NCI-H748 (cell line): ENCODE data around the gene SMARCA4.

ENCODE experiments used
- DNase-seq: peaks from one replicate; lab custom pipeline; 2025; ENCODE audit not compliant: unreplicated experiment; lab: John Stamatoyannopoulos, UW

SMARCA4 gene

GRCh38 chr19:11007962-11008532 lies 47.2 kb downstream of the SMARCA4 start:
- no peak for DNase-seq

GRCh38 chr19:11010041-11010440 lies 49.2 kb downstream of the SMARCA4 start:
- DNase-seq, result no peak

DNA sequence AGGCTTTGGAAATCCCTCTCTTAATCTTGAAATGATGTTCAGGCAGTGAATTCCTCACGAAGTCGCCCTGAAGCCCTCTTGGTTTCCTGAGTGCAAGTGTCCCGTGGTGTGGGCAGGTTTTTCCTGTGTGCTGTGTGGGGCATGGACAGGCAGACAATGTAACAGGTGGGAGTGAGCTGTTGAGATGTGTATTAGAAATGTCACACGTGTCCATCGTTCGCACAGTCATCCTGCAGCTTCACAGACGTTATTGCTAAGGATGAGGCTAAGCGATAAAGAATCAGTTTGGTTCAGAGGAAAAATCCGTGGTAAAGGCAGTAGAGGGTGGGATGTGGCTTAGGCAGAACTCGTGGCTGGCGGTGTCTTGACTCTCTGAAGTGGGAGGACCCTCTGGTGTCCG lies 51.7 kb downstream of the SMARCA4 start:
- no peak for DNase-seq

GRCh38 chr19:11013771-11014170 lies 52.9 kb downstream of the SMARCA4 start:
- no peak for DNase-seq

- no peak for DNase-seq
Observed at GRCh38 chr19:11014403-11014911, 53.6 kb downstream of the SMARCA4 start.

GRCh38 chr19:11016631-11017030 lies 55.8 kb downstream of the SMARCA4 start:
- DNase-seq, result no peak

DNA sequence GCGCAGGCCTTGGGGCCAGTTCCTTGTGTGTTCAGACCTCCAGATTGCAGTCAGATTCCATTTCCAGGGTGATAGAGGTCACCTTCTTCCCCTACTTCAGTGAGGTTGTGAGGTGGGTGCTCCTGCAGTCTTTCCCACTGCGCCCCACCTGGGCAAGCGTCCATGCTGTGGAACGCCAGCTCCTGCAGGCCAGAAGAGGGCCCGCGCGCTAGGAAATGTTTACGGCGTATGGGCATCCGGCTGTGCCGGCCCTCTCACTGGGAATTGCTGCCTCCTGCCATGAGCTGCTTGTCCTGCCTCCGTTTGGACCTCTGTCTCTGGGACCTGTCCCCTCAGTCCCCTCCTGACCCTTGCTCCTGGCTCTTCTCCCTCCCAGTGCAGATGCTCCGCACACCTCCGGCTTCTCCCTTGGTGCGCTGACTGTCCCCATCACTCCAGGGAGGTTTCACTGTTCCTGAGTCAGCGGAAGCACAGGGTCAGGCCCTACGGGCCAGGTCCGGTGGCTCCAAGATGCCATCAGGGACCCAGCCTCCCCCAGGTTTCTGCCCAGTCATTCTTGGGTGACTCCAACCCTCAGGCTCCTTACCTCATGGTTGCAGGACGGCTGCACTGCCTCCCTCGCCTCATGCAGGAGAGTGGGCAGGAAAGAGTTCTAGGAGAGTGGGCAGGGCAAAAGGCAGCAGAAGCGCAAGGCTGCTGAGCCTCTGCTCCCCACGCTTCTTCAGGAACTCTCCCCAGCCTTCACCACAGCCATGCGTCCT lies 56.6 kb downstream of the SMARCA4 start:
- DNase-seq, result no peak

DNA sequence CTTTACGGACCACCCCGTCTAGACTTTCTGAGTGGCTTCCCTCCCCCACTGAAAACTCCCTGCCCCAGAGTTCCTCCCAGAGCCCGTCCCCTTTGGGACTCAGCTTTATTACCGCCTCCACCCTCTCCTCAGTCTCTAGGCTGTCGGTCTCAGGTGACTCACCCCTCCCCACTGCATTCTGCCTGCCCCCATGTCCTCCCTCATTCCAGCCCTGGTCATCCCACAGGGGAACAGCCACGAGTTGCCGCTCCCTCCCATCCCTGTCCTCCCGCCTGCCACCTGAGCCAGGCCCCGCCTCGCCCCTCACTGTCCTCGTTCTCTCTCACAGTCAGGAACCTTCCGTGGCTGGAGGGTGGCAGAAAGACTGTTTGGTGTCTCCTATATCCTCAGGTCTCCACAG lies 57.3 kb downstream of the SMARCA4 start:
- no peak for DNase-seq

- DNase-seq, result no peak
Observed at GRCh38 chr19:11018763-11019162, 57.9 kb downstream of the SMARCA4 start.

- no peak for DNase-seq
Observed at GRCh38 chr19:11019262-11019661, 58.4 kb downstream of the SMARCA4 start.

DNA sequence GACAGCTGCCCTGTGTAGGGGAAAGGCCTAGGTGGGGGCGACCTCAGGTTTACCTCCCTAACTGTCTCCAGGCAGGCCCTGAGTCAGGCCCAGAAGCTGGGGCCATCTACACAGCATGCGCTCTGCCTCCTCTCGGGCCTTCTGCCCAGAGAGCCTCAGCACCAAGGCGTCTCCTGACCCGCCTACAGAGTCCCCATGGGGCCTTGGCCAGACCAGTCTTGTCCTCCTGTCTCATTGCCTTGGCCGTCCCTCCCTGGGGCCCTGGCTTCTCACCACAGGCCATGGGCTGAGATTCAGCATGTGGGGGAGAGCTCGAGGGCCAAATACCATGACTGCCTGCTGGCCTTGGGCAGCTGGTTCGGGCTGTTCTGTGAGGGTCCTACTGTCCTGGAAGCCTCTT lies 59.0 kb downstream of the SMARCA4 start:
- no peak for DNase-seq

- DNase-seq, result no peak
Observed at GRCh38 chr19:11020423-11020822, 59.6 kb downstream of the SMARCA4 start.

DNA sequence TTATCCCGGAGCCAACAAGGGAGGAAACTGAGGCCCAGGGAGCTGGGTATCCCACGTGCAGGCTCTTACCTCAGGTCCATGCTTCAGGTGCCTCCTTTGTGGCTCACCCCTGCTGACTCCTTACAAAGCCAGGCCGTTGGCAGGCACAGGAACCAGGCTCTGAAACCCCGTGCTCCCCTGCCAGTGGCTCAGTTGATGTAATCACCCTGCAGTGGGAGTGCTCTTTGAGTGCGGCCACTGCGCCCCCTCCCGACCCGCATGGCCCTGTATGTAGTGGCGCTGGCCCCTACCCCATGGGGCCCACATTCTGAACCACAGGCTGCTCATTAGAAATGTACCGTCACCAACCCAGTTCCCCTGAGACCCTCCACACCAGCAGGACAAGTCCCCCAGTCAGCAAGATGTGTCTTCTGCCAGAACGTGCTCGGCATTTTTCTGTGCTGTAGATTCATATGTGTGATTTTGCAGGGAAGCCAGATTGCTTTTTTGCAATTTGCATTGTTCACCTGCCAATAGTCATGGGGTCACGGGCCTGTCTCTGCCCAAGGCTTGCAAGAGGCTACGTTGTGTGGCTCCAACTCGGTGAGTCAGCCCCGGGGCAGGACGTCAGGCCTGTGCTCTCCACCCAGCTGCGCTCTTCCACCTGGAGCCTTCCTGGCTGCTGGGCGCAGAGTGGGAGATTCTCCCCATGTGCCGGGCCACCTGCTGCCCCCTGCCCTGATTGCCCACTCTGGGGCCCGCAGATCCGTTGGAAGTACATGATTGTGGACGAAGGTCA lies 60.3 kb downstream of the SMARCA4 start:
- no peak for DNase-seq

GRCh38 chr19:11021760-11022144 lies 60.9 kb downstream of the SMARCA4 start:
- no peak for DNase-seq

DNA sequence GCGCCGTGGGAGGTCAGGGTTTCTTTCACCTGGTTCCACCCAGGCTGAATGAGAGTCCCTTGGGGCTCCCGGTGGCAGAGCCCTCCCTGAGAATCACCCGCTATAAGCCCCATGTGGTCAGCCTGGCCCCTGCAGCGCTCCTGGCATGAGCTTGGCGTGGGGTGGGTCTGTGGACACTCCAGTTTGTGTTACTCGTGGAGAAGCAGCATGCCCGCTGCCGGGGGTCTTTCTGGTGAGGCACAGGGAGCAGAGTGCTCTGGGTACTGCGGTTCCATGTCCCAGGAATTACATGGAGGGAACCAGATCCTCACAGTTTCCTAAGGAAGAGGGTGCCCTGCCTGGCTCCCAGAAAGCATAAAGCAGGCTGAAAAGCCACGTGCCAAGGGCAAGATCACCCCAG lies 62.2 kb downstream of the SMARCA4 start:
- DNase-seq, result no peak

DNA sequence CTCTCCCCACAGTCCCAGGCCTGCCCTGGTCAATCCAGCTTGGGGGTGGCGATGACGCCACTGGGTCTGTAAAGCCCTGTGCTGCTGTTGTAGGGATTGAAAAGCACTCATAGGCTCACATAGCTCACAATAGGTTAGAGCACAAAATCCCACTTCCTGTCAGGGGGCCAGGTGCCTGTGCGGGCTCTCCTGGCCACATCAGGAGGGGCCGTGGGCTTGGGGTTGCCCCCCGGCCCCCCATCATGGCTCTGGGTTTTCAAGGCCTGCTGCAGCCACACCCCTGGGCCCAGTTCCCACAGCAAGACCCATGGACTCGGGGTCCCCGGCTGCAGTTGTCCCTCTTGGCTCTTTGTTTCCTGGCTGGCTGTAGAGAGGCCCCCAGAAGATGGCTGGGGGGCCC lies 62.9 kb downstream of the SMARCA4 start:
- no peak for DNase-seq

DNA sequence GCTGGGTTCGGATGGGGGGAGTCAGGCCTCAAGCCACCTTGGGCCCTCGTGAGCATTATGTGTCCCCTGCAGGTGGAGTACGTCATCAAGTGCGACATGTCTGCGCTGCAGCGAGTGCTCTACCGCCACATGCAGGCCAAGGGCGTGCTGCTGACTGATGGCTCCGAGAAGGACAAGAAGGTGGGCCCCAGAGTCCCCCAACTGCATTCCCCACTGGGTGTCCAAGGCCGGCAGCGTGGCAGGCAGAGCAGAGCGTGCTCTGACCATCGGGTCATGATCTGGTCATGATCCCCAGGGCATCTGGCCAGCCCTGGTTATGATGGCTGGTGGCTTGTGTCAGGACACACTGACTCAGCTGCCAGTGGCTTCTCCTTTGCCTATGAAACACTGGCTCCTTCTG lies 63.4 kb downstream of the SMARCA4 start:
- no peak for DNase-seq

DNA sequence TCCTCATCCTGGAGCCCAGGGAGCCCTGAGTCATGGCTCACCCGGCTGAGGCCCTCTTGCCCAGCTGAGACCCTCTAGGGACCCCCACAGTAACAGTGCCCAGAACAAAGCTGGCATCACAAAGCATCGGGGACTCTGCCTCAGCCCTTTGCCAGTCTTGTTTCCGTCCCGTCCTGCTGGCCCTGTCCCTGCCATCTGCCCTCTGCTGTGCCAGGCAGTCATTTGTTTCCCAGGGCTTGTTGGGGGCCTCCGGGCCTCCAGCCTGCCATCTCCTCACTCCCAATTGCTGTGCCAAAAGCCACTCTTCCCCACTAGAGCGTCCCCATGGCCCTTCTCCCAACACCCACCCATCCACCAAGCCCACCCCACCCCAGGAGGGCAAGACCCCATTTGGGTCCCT lies 64.2 kb downstream of the SMARCA4 start:
- DNase-seq, result no peak

GRCh38 chr19:11025445-11025844 lies 64.6 kb downstream of the SMARCA4 start:
- DNase-seq, result no peak

GRCh38 chr19:11025997-11026396 lies 65.2 kb downstream of the SMARCA4 start:
- no peak for DNase-seq

- DNase-seq, result no peak
Observed at GRCh38 chr19:11027381-11027780, 66.6 kb downstream of the SMARCA4 start.

GRCh38 chr19:11028146-11028545 lies 67.3 kb downstream of the SMARCA4 start:
- DNase-seq, result no peak
